Measurements from ENCODE around the gene YY1AP1. TPM values are rescaled to one million over a fixed set of nuclear protein-coding genes. Genes with fewer than 3 reads are reported as not detected.

YY1AP1 gene
- total RNA-seq, 1 donor from 2014 or later = 70.5 TPM

Other genes with a start within 250 kb of the YY1AP1 start
- 41.1 TPM for gene ASH1L, start 126.0 kb downstream of the YY1AP1 start, total RNA-seq
- 9.4 TPM for gene MSTO1, start 78.6 kb downstream of the YY1AP1 start, total RNA-seq
- 123 TPM for gene DAP3, start 317 bp upstream of the YY1AP1 start, total RNA-seq
- 20.3 TPM for gene GON4L, start 168.4 kb upstream of the YY1AP1 start, total RNA-seq
- gene SYT11, start 170.8 kb upstream of the YY1AP1 start, total RNA-seq = 6.6 TPM
- gene RIT1, start 222.6 kb upstream of the YY1AP1 start, total RNA-seq = 18.7 TPM
- 22.6 TPM for gene KHDC4, start 245.6 kb upstream of the YY1AP1 start, total RNA-seq

All from left ventricle myocardium superior (tissue), 1 donor.